NK-92 (cell line): ENCODE data around the gene DOCK3.
"Not testable (repeated sequence)": the region's sequence is repeated elsewhere in the genome, so short reads cannot be mapped to it uniquely, and the experiment has no call there.

Experiments used
- DNase-seq: peaks from one replicate; lab custom pipeline; 2025; ENCODE audit not compliant: unreplicated experiment; lab: John Stamatoyannopoulos, UW

Gene DOCK3

DNA sequence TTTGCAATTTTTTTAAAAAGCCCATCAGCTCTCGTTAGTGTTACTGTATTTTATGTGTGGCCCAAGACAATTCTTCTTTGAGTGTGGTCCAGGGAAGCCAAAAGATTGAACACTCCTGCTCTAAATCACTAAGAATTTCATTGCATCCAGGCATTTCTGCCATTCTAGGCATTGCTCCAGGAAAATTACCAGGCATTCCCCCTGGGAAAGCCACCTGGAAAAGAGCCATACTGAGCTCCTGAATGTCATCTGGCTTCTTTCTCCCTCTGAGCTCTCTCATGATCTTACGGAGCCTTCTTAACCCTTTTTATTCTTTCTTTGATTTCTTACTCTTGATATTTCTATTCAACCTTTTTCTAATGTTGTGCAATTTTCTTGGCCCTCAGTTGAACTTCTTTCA, 202.2 kb downstream of the DOCK3 start:
- no peak for DNase-seq

DNA sequence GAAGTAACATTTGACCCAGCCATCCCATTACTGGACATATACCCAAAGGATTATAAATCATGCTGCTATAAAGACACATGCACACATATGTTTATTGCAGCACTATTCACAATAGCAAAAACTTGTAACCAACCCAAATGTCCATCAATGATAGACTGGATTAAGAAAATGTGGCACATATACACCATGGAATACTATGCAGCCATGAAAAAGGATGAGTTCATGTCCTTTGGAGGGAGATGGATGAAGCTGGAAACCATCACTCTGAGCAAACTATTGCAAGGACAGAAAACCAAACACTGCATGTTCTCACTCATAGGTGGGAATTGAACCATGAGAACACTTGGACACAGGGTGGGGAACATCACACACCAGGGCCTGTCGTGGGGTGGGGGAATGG, 208.0 kb downstream of the DOCK3 start:
- not testable (repeated sequence) for DNase-seq

DNA sequence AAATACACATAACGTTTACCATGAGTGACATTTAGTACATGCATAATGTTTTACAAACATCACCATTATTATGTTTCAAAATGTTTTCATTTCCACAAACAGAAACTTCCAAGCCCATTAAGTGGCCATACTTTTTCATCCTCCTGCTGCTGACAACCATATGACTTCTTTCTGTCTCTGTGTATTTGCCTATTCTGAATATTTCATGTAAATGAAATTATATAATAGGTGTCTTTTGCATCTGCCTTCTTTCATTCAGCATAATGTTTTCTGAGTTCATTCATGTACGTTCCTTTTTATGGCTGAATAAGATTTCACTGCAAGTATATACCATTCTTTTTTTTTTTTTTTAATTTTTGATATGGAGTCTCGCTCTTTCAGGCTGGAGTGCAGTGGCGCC, 209.0 kb downstream of the DOCK3 start:
- DNase-seq, result no peak

DNA sequence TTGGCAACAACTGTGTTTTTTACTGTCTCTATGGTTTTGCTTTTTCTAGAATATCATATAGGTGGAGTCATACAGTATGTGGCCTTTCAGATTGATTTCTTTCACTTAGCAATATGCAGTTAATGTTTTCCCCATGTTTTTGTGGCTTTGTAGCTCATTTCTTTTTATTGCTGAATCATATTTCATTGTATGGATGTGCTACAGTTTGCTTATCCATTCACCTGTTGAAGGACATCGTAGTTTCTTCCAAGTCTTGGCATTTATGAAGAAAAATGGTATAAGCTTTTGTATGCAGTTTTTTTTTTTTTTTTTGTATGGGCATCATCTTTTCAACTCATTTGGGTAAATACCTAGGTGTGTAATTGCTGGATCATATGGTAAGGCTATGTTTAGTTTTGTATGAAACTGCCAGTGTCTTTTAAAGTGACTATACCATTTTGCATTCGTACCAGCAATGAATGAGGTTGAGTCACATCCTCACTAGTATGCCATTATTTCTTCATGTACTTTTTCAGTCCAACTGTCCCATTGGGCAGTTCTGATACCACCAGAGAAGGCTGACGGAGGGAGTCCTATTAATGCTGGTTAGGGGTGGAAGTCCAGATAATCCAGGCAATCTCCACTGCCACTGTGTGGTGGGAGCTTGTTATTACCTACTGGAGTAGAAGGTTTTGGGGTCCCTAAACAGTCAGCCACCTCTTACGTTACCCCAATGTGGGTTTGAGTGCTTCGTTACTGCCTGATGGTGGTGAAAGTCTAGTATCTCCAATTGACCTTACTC, 210.5 kb downstream of the DOCK3 start:
- DNase-seq, result no peak

DNA sequence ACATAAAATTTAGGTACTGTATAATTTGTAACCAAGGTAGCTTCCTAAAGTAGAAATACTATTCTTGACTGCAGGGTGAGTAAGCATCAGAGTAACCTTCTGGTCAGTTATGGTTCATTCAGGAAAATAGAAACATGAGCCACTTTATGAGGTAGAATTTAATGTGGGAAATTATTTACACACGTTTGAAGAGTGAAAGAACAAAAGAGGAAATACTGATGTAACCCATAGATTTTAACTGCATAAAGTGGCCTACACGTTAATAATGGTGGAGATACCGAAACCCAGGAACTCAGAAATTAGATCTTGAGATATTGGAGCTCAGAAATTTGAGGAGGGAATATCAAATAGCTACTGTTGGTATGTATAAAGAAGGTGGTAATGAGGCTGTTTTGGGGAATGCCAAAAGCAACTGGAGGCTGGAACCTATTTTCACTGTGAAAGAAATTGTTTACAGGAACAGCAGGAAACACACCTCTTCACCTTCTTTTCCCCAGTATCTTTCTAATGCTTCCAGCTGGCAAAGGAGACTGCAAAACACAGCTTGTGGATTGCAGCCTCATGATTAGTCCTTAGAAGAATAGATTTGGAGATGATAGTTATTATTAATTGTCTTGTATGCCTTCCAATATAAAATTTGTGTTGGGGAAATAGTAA, 216.1 kb downstream of the DOCK3 start:
- no peak for DNase-seq

DNA sequence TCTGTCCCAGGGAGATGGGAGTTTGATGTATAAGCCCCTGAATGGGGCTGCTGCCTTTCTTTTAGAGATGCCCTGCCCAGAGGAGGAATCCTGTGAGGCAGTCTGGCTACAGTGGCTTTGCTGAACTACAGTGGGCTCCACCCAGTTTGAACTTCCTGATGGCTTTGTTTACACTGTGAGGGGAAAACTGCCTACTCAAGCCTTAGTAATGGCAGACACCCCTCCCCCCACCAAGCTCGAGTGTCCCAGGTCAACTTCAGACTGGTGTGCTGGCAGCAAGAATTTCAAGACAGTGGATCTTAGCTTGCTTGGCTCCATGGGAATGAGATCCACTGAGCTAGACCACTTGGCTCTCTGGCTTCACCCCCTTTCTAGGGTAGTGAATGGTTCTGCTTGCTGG, 226.4 kb downstream of the DOCK3 start:
- not testable (repeated sequence) for DNase-seq

DNA sequence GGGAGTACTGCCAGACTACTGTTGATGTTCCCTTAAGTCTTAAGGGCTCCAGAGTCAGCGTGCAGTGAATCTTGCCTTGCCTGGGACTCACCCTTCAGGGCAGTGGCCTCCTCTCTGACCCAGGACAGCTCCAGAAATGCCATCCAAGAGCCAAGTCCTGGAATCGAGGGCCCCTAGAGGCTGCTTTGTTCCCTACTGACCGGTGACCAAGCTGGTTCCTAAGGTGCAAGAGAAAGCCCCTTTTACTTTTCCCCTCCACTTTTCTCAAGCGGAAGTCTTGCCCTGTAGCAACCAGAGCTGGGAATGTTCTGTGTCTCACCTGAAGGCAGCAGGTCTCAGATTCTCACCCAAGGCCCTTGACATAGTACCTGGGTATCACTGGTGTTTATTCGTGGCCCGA, 238.0 kb downstream of the DOCK3 start:
- DNase-seq, result no peak

DNA sequence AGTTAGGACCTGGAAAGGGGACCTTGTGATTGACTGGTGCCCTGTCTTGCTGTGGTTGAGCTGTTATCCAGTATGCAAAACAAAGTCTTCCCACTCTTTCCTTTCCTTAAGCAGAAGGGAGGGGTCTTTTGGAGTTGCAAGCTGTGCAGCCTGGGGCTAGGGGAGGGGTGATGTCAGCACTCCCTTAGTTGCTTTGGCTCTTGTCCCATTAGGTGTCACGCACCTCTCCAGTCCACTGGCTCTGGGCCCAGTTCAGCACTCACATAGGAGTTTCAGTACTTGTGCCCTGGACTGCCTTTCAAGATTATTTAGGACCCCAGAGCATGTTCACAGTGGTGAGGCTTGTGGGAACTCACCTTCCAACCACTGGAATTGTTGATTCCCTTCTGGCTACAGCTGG, 238.5 kb downstream of the DOCK3 start:
- no peak for DNase-seq

DNA sequence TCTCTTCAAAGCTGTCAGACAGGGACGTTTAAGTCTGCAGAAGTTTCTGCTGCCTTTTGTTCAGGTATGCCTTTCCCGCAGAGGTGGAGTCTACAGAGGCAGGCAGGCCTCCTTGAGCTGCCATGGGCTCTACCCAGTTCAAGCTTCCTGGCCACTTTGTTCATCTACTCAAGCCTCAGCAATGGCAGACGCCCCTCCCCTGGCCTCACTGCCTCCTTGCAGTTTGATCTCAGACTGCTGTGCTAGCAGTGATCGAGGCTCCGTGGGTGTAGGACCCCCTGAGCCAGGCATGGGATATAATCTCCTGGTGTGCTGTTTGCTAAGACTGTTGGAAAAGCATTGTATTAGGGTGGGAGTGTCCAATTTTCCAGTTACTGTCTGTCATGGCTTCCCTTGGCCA, 247.3 kb downstream of the DOCK3 start:
- DNase-seq, result not testable (repeated sequence)

DNA sequence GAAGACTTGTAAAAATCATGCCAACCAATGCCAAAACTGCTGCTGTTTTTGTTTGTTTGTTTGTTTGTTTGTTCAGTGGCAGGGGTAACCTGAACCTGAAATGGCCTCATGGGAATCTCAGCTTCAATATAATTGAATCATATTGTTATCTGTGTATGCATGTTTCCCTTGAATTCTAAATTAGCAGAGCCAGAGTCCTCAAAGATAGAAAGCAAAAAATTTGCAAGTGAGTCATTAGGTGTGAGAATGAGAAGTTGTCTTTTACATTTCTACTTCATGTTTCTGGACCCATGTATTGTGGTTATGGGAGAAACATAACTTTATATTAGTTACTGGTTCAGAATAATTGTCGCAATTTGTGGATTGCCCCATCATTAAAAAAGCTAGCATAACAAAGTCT, 249.2 kb downstream of the DOCK3 start:
- no peak for DNase-seq

DNA sequence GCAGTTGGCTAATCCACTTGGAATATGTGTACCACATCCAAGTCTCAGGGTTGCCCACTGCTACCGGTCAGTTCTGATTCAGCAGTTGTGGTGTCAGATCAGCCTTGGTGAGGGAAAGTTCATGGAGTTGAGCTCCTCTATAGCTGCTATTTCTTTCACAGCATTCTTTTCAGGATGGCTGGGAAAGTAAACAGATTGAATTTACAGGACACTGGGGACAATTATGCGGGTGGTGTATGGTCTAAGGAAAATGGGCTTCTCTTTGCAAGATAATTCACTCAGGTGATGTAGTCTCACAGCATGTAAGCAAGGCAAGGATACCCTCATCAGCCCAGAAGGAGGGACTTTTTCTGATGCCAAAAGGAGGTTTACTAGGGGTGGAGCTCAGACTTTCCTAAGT, 249.9 kb downstream of the DOCK3 start:
- no peak for DNase-seq

DNA sequence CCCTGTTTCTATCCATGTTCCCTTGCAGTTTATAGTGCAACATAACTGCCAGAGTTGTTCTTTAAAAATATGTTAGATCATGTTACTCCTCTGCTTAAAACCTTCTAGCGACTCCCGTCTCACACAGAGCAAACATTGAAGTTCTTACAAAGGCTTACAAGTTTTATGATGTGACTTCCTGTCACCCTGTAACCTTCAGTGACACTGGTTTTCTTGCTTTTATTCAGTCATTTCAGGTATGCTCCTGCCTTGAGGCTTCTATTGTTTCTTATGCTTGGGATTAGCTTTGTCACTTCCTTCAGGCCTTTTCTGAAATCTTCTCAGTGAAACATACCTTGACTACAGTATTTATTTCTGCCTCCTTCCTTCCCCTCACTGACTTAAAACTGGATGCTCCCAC, 252.1 kb downstream of the DOCK3 start:
- no peak for DNase-seq

DNA sequence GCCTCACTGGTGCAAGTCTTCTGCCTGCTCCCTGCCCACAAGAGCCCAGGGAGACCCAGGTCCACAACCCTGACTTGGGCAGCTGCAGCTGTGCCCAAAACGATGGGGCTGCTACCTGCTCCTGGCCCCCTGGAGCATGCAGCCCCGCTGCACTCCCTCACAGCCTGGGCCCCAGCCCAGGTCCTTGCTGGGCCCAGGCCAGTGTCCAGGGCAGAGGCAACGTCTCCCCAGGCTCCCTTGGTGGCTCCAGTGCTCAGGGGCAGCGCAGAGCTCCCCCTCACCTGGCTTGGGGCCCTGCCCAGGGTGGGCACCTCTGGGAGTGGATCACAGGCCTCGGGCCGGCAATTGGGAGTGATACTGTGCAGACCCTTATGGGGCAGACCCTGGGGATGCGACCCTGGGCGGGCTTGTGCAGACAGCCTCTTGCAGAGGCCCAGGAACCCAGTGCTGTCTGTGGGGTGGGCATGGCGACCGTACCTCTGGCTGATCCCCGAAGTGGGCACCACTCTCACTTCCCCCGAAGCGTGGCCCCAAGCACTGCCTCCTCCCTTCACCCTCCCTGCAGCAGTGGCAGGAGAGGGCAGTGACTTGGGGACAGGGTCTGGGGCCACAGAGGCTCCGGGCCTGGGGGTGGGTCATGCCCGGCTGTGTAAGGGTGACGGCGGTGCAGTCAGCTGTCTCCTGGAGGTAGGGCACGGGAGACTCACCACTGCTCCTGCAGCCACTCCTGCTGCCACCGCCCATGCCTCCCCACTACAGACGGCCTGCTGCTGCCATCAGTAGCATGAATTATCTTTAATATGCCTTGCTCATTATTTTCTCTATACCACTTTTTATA, 255.9 kb downstream of the DOCK3 start:
- DNase-seq, result no peak

DNA sequence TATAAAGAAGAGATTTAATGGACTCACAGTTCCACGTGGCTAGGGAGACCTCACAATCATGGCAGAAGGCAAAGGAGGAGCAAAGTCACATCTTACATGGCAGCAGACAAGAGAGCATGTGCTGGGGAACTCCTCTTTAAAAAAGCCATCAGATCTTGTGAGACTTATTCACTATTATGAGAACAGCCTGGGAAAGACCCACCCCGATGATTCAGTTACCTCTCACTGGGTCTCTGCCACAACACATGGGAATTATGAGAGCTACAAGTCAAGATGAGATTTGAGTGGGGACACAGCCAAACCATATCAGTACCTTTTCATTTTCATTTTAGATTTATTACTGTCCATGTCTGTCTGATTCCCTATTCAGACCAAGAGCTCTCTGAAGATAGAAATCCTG, 258.2 kb downstream of the DOCK3 start:
- DNase-seq, result not testable (repeated sequence)

DNA sequence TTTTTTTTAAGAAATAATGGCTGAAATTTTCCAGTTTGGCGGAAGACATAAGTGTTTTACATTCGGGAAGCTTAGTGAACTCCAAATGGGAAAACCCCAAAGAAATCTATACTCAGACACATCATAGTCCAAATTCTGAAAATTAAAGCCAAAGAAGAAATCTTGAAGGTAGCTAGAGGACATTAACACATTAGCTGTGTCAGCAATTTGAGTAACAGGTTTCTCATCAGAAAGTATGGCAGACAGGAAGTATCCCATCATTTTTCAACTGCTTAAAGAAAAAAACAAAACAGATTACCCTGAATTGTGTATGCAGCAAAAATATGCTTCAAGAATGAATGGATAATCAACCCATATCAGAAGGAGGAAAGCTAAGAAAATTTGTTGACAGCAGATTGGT, 261.7 kb downstream of the DOCK3 start:
- no peak for DNase-seq

DNA sequence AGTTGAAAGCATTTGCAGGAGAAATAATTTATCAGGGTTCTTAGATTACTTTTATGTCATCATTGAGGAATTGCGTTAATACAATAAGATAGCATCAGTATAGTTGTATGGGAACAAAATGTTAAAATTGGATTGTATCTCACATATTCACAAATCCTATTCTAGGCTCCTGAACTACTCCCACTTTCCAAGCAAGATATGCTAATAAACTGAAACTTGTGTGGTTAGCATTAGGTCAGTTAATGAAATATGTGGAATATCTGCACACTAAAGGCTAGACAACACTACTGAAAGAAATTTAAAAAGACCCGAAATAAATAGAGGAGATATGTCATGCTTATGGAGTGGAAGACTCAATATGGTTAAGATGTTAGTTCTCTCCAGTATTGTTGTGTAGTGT, 272.7 kb downstream of the DOCK3 start:
- DNase-seq, result no peak

DNA sequence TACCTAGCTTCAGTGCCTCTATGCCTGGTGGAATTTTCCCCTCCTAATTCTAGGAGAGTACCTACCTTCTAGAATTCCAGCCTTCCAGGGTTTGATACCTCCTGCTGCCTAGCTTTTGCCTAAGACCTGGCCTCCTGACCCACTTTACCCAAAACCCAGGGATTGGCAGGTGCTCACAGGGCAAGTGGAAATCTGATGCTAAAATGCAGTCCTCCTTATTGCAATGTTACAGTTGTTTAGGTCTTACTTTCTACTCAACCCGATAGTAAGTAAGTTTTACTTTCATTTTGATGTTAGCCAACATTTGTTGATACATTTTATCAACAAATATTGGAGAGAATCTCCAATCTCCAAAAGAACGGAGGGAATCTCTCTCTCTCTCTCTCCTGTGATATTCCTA, 275.9 kb downstream of the DOCK3 start:
- no peak for DNase-seq

DNA sequence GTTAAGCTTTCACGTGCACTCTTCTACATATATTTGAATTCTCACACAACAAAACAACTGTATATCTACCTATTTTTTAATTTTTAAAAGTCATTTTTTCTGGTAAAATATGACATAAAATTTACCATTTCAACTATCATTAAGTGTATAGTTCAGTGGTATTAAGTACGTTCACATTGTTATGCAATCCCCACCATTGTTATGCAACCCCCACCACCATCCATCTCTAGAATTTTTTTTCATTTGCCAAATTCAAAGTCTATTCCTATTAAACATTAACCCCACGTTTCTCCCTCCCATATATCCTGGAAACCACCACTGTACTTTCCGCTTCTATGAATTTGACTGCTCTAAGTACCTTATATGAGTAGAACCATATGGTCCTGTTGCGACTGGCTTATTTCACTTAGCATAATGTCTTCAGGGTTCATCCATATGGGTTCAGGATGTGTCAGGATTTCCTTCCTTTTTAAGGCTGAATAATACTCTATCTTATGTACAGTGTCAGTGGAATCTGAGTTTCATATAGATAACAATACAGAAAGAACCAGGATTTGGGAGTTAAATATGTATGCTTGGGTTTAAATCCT, 279.2 kb downstream of the DOCK3 start:
- no peak for DNase-seq

DNA sequence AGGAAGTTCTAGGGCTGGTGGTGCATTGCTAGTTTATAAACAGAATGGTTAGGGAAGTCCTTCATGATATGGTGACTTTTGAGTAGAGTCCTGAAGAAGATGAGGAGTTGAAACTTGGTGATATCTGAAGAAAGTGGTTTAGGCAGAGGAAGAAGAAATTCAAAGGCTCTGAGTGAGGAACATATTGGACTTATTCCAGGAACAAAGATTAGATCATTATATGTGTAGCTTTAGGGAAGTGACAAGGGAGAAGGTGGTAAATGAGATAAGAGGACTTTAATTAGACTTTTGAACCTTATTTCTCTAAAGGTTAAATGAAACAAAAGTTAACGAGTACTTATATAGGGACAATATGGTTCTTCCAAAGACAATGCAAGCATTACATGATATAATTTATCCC, 286.7 kb downstream of the DOCK3 start:
- DNase-seq, result no peak

DNA sequence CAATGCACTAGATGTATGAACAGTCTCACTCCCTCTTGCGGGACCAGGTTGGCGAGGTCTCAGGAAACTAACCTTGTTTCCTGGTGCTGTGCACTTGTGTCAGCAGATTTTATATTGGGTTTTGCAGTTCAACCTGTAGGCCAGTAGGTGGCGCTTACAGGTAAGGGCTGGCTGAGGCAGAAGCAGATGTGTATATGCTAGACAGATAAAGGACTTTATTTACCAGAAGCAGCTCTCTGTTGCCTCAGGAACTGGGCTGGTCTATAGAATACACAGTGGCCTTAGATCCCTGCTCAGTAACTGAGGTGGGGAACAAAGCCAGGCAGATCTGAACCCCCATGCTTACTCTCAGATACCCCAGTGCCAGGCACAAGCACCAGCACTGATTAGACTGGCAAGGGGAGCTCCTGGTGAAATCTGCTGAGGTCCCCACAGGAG, 296.8 kb downstream of the DOCK3 start:
- DNase-seq, result no peak

DNA sequence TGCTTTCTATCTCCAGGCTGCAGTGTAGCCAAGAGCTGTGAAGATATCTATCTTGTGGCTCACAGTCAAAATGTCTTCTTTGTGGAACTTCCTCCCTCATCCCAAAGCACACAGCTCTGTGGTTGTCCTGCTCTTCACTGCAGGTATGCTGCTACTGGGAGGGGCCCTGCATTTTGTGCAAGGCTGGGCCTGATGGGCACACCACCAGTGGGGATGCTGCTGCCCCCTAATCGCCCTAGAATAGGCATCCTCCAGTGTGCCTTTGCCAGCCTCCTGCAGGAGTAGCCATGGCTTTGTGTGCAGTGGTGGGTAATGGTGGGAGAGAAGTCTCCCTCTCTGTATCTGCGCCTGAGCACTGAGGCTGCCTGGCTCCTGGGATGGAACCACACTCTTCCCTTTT, 297.3 kb downstream of the DOCK3 start:
- no peak for DNase-seq
